Astrocyte (in vitro differentiated cells and primary cell): ENCODE data around the gene UCP2. TPM values are rescaled to one million over a fixed set of nuclear protein-coding genes. Genes with fewer than 3 reads are reported as not detected.

Source experiments
- DNase-seq: peaks from one replicate; pipeline ENCODE4 v3.0.0-alpha.2; 2010; ENCODE audit warnings: low read depth
- FAIRE-seq: peaks from 2 replicates; lab custom pipeline; 2011; peaks lifted over from hg19 to GRCh38; lab: Jason Lieb, UNC
- H2AFZ ChIP-seq: 2 replicates; pipeline ENCODE4 v1.6.0; 2012; ENCODE audit warnings: low read depth, low read length, inconsistent platforms
- H3K27ac ChIP-seq: 2 replicates; pipeline ENCODE4 v1.5.1; 2011; ENCODE audit warnings: low read depth, low read length, inconsistent platforms
- H3K27me3 ChIP-seq: 2 replicates; pipeline ENCODE4 v1.6.0; 2011; ENCODE audit warnings: low read length, inconsistent platforms; ENCODE audit not compliant: insufficient read depth
- H3K36me3 ChIP-seq: 2 replicates; pipeline ENCODE4 v1.5.1; 2011; ENCODE audit warnings: low read length, inconsistent platforms; ENCODE audit not compliant: insufficient read depth
- H3K4me1 ChIP-seq: 2 replicates; pipeline ENCODE4 v1.5.1; 2011; ENCODE audit warnings: low read length, inconsistent platforms; ENCODE audit not compliant: insufficient read depth
- H3K4me2 ChIP-seq: 2 replicates; pipeline ENCODE4 v1.6.0; 2012; ENCODE audit warnings: low read length, inconsistent platforms
- H3K4me3 ChIP-seq: 2 replicates; pipeline ENCODE4 v1.5.1; 2011; ENCODE audit warnings: low read depth, mild to moderate bottlenecking, low read length, inconsistent platforms; ENCODE audit not compliant: insufficient read depth
- H3K79me2 ChIP-seq: 2 replicates; pipeline ENCODE4 v1.6.0; 2012; ENCODE audit warnings: mild to moderate bottlenecking, low read length, inconsistent platforms; ENCODE audit not compliant: insufficient read depth
- H3K9ac ChIP-seq: 2 replicates; pipeline ENCODE4 v1.6.0; 2012; ENCODE audit warnings: mild to moderate bottlenecking, low read length, inconsistent platforms
- H3K9me3 ChIP-seq: 2 replicates; pipeline ENCODE4 v1.5.1; 2012; ENCODE audit warnings: low read depth, mild to moderate bottlenecking, low read length, inconsistent platforms; ENCODE audit not compliant: insufficient read depth
- H4K20me1 ChIP-seq: 2 replicates; pipeline ENCODE4 v1.6.0; 2012; ENCODE audit warnings: low read length, inconsistent platforms; ENCODE audit not compliant: insufficient read depth
- H3K27ac Mint-ChIP-seq: one replicate; pipeline ENCODE4 v1.8.0; 2021; ENCODE audit warnings: mild to moderate bottlenecking, mixed read lengths; ENCODE audit not compliant: unreplicated experiment
- H3K27me3 Mint-ChIP-seq: one replicate; pipeline ENCODE4 v1.8.0; 2021; ENCODE audit warnings: low read depth, mixed read lengths; ENCODE audit not compliant: unreplicated experiment
- H3K36me3 Mint-ChIP-seq: one replicate; pipeline ENCODE4 v1.8.0; 2021; ENCODE audit warnings: low read depth, mixed read lengths; ENCODE audit not compliant: unreplicated experiment
- H3K4me1 Mint-ChIP-seq: one replicate; pipeline ENCODE4 v1.8.0; 2021; ENCODE audit warnings: low read depth, mixed read lengths; ENCODE audit not compliant: unreplicated experiment
- H3K4me3 Mint-ChIP-seq: one replicate; pipeline ENCODE4 v1.8.0; 2021; ENCODE audit warnings: mild to moderate bottlenecking, moderate library complexity, mixed read lengths; ENCODE audit not compliant: unreplicated experiment
- H3K9me3 Mint-ChIP-seq: one replicate; pipeline ENCODE4 v1.8.0; 2021; ENCODE audit warnings: mild to moderate bottlenecking, mixed read lengths; ENCODE audit not compliant: unreplicated experiment
- CTCF ChIP-seq: IDR thresholded peaks from 2 replicates; pipeline ENCODE4 v1.5.1; 2011; ENCODE audit warnings: low read depth, mild to moderate bottlenecking, inconsistent platforms, low read length, moderate library complexity; ENCODE audit not compliant: insufficient read depth
- EZH2 ChIP-seq: IDR thresholded peaks from 2 replicates; pipeline ENCODE4 v1.6.1; 2012; ENCODE audit warnings: mild to moderate bottlenecking, low read length, inconsistent platforms; ENCODE audit not compliant: insufficient read depth
- total RNA-seq: library from RNA; stranded (reverse); gene quantifications from 2 replicates; pipeline ENCODE4 v1.2.1, GENCODE V29; 2021

UCP2 gene
- total RNA-seq, 1 donor from 2014 or later, result 83.0 TPM

GRCh38 chr11:73972187-73972586 lies 10.5 kb downstream of the UCP2 start:
- Histone ChIP-seq H3K27me3 (no peaks in the 10 kb centered on the region), H3K4me3 (no peak overlapping the region), H3K4me1 (no peaks in the 10 kb centered on the region), H3K36me3 (no peaks in the 10 kb centered on the region), H3K79me2 (no peaks in the 10 kb centered on the region), H4K20me1 (no peaks in the 10 kb centered on the region), H2AFZ (no peak overlapping the region), H3K9ac (no peak overlapping the region), H3K9me3 (no peaks in the 10 kb centered on the region), H3K4me2 (no peak overlapping the region), H3K27ac (no peak overlapping the region)
- TF ChIP-seq EZH2 (no peak), CTCF (no peak)
- no peaks in the 10 kb centered on the region for H3K9me3 Mint-ChIP-seq
- FAIRE-seq, result no peak
- DNase-seq, result no peak
- peaks cover 25% of the 10 kb centered on the region for H3K36me3 Mint-ChIP-seq
- peaks cover 6% of the 10 kb centered on the region for H3K4me1 Mint-ChIP-seq
- H3K4me3 Mint-ChIP-seq, result no peak overlapping the region
- H3K27me3 Mint-ChIP-seq, result no peaks in the 10 kb centered on the region
- H3K27ac Mint-ChIP-seq, result no peak overlapping the region

- no peaks in the 10 kb centered on the region for H3K27me3 Mint-ChIP-seq
- Histone ChIP-seq H3K4me3 (no peak overlapping the region), H3K9ac (no peak overlapping the region), H3K9me3 (no peaks in the 10 kb centered on the region), H4K20me1 (no peaks in the 10 kb centered on the region), H3K27ac (no peak overlapping the region), H3K79me2 (no peaks in the 10 kb centered on the region), H3K36me3 (no peaks in the 10 kb centered on the region), H3K27me3 (no peaks in the 10 kb centered on the region), H2AFZ (no peak overlapping the region), H3K4me2 (no peak overlapping the region), H3K4me1 (no peaks in the 10 kb centered on the region)
- H3K27ac Mint-ChIP-seq, result no peak overlapping the region
- H3K4me3 Mint-ChIP-seq, result no peak overlapping the region
- peaks cover 6% of the 10 kb centered on the region for H3K4me1 Mint-ChIP-seq
- DNase-seq (no peak), FAIRE-seq (no peak)
- no peak for TF ChIP-seq EZH2
- no peak for TF ChIP-seq CTCF
- H3K36me3 Mint-ChIP-seq, result peaks cover 19% of the 10 kb centered on the region
- H3K9me3 Mint-ChIP-seq, result no peaks in the 10 kb centered on the region
These were observed 11.4 kb downstream of the UCP2 start for GRCh38 chr11:73971175-73971719.

GRCh38 chr11:73969991-73970800 lies 12.4 kb downstream of the UCP2 start:
- Histone ChIP-seq H3K27me3 (no peaks in the 10 kb centered on the region), H3K4me3 (no peak overlapping the region), H3K4me1 (no peaks in the 10 kb centered on the region), H3K9me3 (no peaks in the 10 kb centered on the region), H4K20me1 (no peaks in the 10 kb centered on the region), H3K27ac (no peak overlapping the region), H3K36me3 (no peaks in the 10 kb centered on the region), H3K9ac (no peak overlapping the region), H3K4me2 (no peak overlapping the region), H3K79me2 (no peaks in the 10 kb centered on the region), H2AFZ (no peak overlapping the region)
- Mint-ChIP-seq H3K36me3 (peaks cover 10% of the 10 kb centered on the region), H3K27me3 (no peaks in the 10 kb centered on the region), H3K27ac (no peak overlapping the region), H3K9me3 (no peaks in the 10 kb centered on the region), H3K4me1 (peaks cover 6% of the 10 kb centered on the region), H3K4me3 (no peak overlapping the region)
- DNase-seq, result no peak
- no peak for FAIRE-seq
- TF ChIP-seq EZH2 (no peak), CTCF (no peak)
